Panc1 (cell line): ENCODE measurements around the gene ZFAND4.

Experiments used
- POLR2AphosphoS5 ChIP-seq: IDR thresholded peaks from 2 replicates; pipeline ENCODE4 v1.6.1; 2012; ENCODE audit warnings: mild to moderate bottlenecking, low read depth, low read length, moderate library complexity
- SIN3A ChIP-seq: IDR thresholded peaks from 2 replicates; pipeline ENCODE4 v1.6.1; 2012; ENCODE audit warnings: low read depth, mild to moderate bottlenecking, low read length, moderate library complexity, borderline replicate concordance; ENCODE audit not compliant: insufficient read depth
- TF ChIP-seq, protein P1 (sequence below): fragments of 450-650 bp; IDR thresholded peaks from 2 replicates; pipeline ENCODE4 v1.5.1; 2017; ENCODE audit warnings: mild to moderate bottlenecking

DNA sequence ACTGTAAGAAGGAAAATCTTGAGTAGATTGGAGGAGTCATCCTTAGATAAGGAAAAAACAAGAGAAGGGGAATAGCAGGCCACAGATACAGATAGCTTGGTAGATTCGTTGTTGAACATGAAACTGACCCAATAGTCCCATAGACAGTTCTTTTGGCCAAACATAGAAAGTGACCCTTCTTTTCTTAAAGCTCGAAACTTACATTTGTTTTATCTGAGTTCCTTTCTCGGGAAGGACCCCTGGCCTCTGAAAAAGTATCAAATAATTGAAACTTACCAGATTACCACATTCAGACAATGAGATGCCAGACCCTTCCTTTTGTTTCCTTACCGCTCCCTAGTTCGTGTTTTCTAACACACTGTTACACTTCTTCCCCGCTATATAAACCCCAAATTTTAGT lies 72.9 kb downstream of the ZFAND4 start:
- TF ChIP-seq, protein P1, sequence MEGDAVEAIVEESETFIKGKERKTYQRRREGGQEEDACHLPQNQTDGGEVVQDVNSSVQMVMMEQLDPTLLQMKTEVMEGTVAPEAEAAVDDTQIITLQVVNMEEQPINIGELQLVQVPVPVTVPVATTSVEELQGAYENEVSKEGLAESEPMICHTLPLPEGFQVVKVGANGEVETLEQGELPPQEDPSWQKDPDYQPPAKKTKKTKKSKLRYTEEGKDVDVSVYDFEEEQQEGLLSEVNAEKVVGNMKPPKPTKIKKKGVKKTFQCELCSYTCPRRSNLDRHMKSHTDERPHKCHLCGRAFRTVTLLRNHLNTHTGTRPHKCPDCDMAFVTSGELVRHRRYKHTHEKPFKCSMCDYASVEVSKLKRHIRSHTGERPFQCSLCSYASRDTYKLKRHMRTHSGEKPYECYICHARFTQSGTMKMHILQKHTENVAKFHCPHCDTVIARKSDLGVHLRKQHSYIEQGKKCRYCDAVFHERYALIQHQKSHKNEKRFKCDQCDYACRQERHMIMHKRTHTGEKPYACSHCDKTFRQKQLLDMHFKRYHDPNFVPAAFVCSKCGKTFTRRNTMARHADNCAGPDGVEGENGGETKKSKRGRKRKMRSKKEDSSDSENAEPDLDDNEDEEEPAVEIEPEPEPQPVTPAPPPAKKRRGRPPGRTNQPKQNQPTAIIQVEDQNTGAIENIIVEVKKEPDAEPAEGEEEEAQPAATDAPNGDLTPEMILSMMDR: no peak
- TF ChIP-seq SIN3A: no peak
- no peak for TF ChIP-seq POLR2AphosphoS5
